Parathyroid adenoma (tissue), 2 donors: ENCODE measurements around the gene NKX2-2.

Source experiments
- H2AFZ ChIP-seq: fragments of 300-600 bp; sonication (generic); one replicate; pipeline ENCODE4 v1.7.0; 2017; ENCODE audit warnings: antibody characterized with exemption, mild to moderate bottlenecking
- H3K27ac ChIP-seq: fragments of 300-600 bp; sonication (generic); one replicate; pipeline ENCODE4 v1.7.0; 2017
- H3K27me3 ChIP-seq: fragments of 300-600 bp; sonication (generic); one replicate; pipeline ENCODE4 v1.7.0; 2017; ENCODE audit warnings: low read length; ENCODE audit not compliant: control insufficient read depth, insufficient read depth
- H3K36me3 ChIP-seq: fragments of 300-600 bp; sonication (generic); one replicate; pipeline ENCODE4 v1.7.0; 2017; ENCODE audit warnings: low read length; ENCODE audit not compliant: control insufficient read depth, insufficient read depth
- H3K4me1 ChIP-seq: fragments of 300-600 bp; sonication (generic); one replicate; pipeline ENCODE4 v1.7.0; 2017; ENCODE audit warnings: control low read depth
- H3K4me2 ChIP-seq: fragments of 300-600 bp; sonication (generic); one replicate; pipeline ENCODE4 v1.7.0; 2017; ENCODE audit warnings: low read length
- H3K4me3 ChIP-seq: fragments of 300-600 bp; sonication (generic); one replicate; pipeline ENCODE4 v1.7.0; 2017; ENCODE audit warnings: low read depth, low read length
- H3K79me2 ChIP-seq: fragments of 300-600 bp; sonication (generic); one replicate; pipeline ENCODE4 v1.7.0; 2017; ENCODE audit warnings: control low read depth
- H3K9ac ChIP-seq: fragments of 300-600 bp; sonication (generic); one replicate; pipeline ENCODE4 v1.7.0; 2017; ENCODE audit warnings: mild to moderate bottlenecking
- H3K9me3 ChIP-seq: fragments of 300-600 bp; sonication (generic); one replicate; pipeline ENCODE4 v1.7.0; 2017; ENCODE audit warnings: low read length; ENCODE audit not compliant: control insufficient read depth
- CTCF ChIP-seq: fragments of 300-600 bp; sonication (generic); IDR thresholded peaks from one replicate; pipeline ENCODE4 v1.7.0; 2017; ENCODE audit warnings: antibody characterized with exemption, mild to moderate bottlenecking
- donor health status: primary hyperparathyroidism.

The NKX2-2 gene

GRCh38 chr20:21523895-21524294 is 10.0 kb upstream of the NKX2-2 start:
- H3K9me3 ChIP-seq, result no peaks in the 10 kb centered on the region
- no peaks in the 10 kb centered on the region for H3K79me2 ChIP-seq
- no peak overlapping the region for H3K4me2 ChIP-seq
- H3K4me1 ChIP-seq, result no peaks in the 10 kb centered on the region
- H3K27ac ChIP-seq, result no peak overlapping the region
- H3K9ac ChIP-seq, result no peak overlapping the region
- H3K27me3 ChIP-seq, result peaks cover 13% of the 10 kb centered on the region
- H3K4me3 ChIP-seq, result no peak overlapping the region
- no peak for TF ChIP-seq CTCF
- H3K36me3 ChIP-seq, result no peaks in the 10 kb centered on the region
- H2AFZ ChIP-seq, result no peak overlapping the region

GRCh38 chr20:21523281-21523868 is 9.5 kb upstream of the NKX2-2 start:
- Histone ChIP-seq H3K27ac (no peak overlapping the region), H3K9ac (no peak overlapping the region), H3K4me3 (no peak overlapping the region)

GRCh38 chr20:21522481-21523280 is 8.8 kb upstream of the NKX2-2 start:
- Histone ChIP-seq H3K79me2 (no peaks in the 10 kb centered on the region), H3K9ac (no peak overlapping the region), H3K36me3 (no peaks in the 10 kb centered on the region), H3K9me3 (no peaks in the 10 kb centered on the region), H3K4me1 (no peaks in the 10 kb centered on the region), H3K4me2 (peak overlapping the region; percentile 29), H3K27me3 (peaks cover 17% of the 10 kb centered on the region), H3K27ac (no peak overlapping the region), H3K4me3 (no peak overlapping the region), H2AFZ (peak overlapping the region; percentile 33)
- TF ChIP-seq CTCF, result no peak

More at GRCh38 chr20:21523281-21523868, 9.5 kb upstream of the NKX2-2 start:
- no peaks in the 10 kb centered on the region for H3K4me1 ChIP-seq
- H2AFZ ChIP-seq, result no peak overlapping the region
- no peak for TF ChIP-seq CTCF
- H3K9me3 ChIP-seq, result no peaks in the 10 kb centered on the region
- H3K27me3 ChIP-seq, result peaks cover 13% of the 10 kb centered on the region
- H3K79me2 ChIP-seq, result no peaks in the 10 kb centered on the region
- H3K4me2 ChIP-seq, result peak overlapping the region; percentile 29
- no peaks in the 10 kb centered on the region for H3K36me3 ChIP-seq

- H3K79me2 ChIP-seq, result no peaks in the 10 kb centered on the region
- H3K27ac ChIP-seq, result no peak overlapping the region
These were observed 8.0 kb upstream of the NKX2-2 start for GRCh38 chr20:21521596-21522480.

More at GRCh38 chr20:21521596-21522480, 8.0 kb upstream of the NKX2-2 start:
- no peak for TF ChIP-seq CTCF
- H2AFZ ChIP-seq, result peak overlapping the region; percentile 33
- H3K4me3 ChIP-seq, result no peak overlapping the region
- H3K9me3 ChIP-seq, result no peaks in the 10 kb centered on the region
- H3K36me3 ChIP-seq, result no peaks in the 10 kb centered on the region
- H3K27me3 ChIP-seq, result peaks cover 24% of the 10 kb centered on the region
- no peak overlapping the region for H3K9ac ChIP-seq
- H3K4me1 ChIP-seq, result no peaks in the 10 kb centered on the region
- peak overlapping the region; percentile 29 for H3K4me2 ChIP-seq
